Measurements from ENCODE around the gene LRRC74B.

GRCh38 chr22:21095773-21096107, 50.0 kb downstream of the LRRC74B start:
- TF ChIP-seq POLR2A (IDR thresholded peaks at IDR 0.05) (no peak), CTCF (IDR thresholded peaks at IDR 0.05) (no peak)
